LNCAP (cell line): ENCODE results near the gene LZTS2.

ENCODE experiments used
- TF ChIP-seq, protein P1 (sequence below): fragments of 450-650 bp; IDR thresholded peaks from 2 replicates; pipeline ENCODE4 v1.5.1; 2017; ENCODE audit warnings: mild to moderate bottlenecking

Gene LZTS2

DNA sequence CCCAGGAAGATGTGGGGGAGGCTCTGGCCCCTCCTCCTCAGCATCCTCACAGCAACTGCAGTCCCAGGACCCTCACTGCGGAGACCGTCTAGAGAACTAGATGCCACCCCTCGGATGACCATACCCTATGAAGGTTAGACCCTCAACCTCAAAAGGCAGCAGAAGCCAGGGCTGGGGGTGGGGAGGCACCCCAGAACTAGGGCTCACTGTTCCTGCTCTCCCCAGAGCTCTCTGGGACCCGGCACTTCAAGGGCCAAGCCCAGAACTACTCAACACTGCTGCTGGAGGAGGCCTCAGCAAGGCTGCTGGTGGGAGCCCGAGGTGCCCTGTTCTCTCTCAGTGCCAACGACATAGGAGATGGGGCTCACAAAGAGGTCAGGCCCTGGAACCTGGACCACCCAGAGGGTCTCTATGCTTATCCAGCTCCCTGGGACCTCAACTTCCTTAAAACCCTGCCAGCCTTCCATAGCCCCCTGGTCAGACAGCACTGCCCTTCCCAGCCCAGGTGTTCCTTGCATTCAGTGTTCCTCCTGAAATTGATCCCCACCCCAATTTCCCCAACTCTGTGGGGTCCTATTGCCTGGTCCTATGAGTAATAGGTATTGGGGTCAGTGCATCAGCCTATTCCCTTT lies 26.6 kb upstream of the LZTS2 start:
- TF ChIP-seq, protein P1, sequence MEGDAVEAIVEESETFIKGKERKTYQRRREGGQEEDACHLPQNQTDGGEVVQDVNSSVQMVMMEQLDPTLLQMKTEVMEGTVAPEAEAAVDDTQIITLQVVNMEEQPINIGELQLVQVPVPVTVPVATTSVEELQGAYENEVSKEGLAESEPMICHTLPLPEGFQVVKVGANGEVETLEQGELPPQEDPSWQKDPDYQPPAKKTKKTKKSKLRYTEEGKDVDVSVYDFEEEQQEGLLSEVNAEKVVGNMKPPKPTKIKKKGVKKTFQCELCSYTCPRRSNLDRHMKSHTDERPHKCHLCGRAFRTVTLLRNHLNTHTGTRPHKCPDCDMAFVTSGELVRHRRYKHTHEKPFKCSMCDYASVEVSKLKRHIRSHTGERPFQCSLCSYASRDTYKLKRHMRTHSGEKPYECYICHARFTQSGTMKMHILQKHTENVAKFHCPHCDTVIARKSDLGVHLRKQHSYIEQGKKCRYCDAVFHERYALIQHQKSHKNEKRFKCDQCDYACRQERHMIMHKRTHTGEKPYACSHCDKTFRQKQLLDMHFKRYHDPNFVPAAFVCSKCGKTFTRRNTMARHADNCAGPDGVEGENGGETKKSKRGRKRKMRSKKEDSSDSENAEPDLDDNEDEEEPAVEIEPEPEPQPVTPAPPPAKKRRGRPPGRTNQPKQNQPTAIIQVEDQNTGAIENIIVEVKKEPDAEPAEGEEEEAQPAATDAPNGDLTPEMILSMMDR, result no peak

DNA sequence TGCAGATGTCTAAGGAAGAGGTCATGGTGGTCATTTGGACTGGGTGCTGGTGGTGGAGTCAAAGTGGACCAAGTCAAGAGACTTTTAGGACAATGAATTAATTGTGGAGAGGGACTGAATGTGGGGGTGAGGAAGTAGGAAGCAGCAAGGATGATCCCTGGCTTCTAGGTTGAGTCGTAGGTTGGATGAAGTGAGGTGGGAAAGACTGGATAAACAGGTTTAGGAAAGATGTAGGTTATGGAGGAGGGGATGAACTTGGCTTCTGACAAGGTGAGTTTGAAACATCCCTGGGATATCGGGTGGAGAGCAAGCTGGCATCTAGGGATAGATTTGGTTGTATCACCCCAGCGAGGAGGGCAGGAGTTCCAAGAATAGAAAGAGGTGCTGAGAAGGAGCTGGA lies 22.7 kb upstream of the LZTS2 start:
- TF ChIP-seq, protein P1, result no peak

DNA sequence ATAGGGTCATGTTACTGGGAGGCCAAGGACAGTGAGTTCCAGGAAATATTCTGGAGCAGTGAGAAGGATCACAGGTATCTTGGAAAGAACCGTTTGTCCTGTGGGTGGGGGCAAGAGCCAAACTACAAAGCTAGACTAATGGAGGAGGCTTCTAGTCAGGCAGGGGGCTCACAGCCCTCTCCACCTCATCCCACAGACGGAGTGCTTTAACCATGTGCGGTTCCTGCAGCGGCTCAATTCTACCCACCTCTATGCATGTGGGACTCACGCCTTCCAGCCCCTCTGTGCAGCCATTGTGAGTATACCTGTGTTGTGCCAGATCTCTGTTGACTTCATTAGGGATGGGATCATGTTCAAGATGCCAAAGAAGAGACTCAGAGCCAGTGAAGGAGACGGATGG lies 22.2 kb upstream of the LZTS2 start:
- TF ChIP-seq, protein P1, result no peak

DNA sequence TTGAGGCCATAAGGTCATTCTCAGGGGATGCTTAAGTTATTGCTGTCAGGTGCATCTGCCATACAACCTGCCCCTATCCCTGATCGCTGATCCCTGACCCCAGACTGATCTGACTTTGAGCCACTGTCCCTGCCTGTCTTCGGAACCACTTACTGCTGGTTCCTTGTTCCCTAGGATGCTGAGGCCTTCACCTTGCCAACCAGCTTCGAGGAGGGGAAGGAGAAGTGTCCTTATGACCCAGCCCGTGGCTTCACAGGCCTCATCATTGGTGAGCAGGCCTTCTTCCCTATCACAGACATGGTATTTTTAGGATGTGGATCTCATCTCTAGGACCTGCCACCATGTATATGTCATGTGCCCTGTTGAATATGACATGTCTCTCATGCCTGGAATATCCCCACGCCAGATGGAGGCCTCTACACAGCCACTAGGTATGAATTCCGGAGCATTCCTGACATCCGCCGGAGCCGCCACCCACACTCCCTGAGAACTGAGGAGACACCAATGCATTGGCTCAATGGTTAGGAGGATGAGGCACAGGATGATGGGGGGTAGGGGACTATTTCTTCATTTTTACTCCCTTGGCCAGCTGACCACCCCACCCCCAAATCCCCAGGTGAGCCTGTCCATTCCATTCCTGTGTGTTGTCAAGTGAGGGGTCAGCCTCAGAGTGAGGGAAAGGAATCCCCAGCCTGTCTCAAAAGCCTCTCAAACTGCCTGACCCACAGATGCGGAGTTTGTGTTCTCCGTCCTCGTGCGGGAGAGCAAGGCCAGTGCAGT lies 21.3 kb upstream of the LZTS2 start:
- TF ChIP-seq, protein P1, result no peak

DNA sequence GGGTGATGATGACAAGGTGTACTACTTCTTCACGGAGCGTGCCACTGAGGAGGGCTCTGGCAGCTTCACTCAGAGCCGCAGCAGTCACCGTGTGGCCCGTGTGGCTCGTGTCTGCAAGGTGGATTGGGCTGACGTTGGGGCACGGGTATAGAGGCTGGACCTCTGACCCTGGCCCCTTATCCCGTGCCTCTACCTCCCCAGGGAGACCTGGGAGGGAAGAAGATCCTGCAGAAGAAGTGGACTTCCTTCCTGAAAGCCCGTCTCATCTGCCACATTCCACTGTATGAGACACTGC lies 20.8 kb upstream of the LZTS2 start:
- TF ChIP-seq, protein P1, result no peak

DNA sequence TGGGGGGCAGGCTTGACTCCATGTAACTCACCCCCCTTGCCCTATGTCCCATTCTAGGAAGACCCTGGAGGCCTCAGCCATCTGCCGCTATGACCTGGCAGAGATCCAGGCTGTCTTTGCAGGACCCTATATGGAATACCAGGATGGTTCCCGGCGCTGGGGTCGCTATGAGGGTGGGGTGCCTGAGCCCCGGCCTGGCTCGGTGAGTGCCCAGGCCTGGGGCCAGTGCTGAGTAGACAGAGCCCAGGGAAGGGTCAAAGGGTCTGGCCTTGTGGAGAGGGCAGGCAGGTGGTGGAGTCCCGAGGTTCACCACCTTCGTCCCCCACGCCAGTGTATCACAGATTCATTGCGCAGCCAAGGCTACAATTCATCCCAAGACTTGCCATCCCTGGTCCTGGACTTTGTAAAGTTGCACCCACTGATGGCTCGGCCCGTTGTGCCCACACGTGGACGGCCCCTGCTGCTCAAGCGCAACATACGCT lies 19.8 kb upstream of the LZTS2 start:
- TF ChIP-seq, protein P1, result no peak

DNA sequence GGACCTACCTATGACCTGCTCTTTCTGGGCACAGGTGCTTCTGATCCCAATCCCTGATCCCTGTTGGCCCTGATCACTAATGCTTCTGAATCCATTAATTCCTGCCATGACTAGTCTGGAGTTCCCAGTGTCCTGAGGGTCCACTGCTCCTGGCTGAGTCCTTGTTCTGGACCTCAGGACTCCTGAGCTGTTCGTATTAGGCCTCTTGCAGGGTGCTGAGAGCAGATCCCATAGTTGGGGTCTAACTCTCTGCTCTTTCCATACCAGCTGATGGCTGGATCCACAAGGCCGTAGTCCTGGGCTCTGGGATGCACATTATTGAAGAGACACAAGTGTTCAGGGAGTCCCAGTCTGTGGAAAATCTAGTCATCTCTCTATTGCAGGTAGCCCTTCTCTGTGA lies 19.3 kb upstream of the LZTS2 start:
- TF ChIP-seq, protein P1, result no peak
